Iris pigment epithelial cell (primary cell): ENCODE measurements around the gene GNA12.

ENCODE experiments used
- DNase-seq: peaks from one replicate; pipeline ENCODE4 v3.0.0-alpha.2; 2011; ENCODE audit warnings: low read depth

The GNA12 gene

GRCh38 chr7:2775785-2776184 lies 68.3 kb downstream of the GNA12 start:
- no peak for DNase-seq

DNA sequence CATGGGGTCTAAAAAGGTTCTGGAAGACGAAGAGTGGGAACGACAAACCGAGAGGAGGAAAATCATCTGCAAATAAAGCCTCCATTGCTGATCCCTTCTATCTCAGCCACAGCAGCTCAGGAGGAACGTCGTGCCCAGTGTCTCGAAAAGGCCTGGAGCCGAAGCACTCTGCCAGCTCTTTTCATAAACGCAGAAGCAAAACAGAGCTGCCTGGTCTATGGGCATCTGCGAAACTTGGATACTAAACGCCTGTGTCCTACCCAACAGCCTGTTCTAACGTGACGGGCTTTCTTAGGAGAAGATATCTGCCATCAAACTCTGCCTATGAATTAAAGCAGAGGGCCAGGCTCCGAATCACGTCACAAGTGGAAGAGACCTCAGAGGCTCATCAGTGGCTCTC lies 68.7 kb downstream of the GNA12 start:
- no peak for DNase-seq

- DNase-seq, result no peak
Observed at GRCh38 chr7:2774935-2775334, 69.2 kb downstream of the GNA12 start.

- no peak for DNase-seq
Observed at GRCh38 chr7:2774280-2774679, 69.8 kb downstream of the GNA12 start.

- DNase-seq, result no peak
Observed at GRCh38 chr7:2773608-2774007, 70.5 kb downstream of the GNA12 start.

DNA sequence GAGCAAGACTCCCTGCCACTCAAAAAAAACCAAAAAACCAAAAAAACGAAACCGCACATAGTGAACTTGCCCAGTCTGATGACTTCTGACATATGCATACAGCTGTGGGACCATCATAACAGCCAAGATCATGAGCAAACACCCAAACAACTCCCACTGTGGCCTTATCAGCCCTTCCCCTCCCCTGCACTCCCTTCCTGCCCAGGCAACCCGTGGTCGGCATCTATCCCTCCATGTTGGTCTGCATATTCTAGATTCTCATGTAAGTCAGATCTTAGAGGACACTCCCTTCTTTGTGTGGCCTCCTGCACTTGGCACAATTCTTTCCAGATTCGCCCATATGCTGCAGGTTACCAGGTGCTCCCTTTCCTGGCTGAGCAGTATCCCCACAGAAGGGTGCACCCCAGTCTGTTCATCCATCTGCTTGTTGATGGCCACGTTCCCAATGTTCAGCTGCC lies 72.8 kb downstream of the GNA12 start:
- DNase-seq, result no peak

DNA sequence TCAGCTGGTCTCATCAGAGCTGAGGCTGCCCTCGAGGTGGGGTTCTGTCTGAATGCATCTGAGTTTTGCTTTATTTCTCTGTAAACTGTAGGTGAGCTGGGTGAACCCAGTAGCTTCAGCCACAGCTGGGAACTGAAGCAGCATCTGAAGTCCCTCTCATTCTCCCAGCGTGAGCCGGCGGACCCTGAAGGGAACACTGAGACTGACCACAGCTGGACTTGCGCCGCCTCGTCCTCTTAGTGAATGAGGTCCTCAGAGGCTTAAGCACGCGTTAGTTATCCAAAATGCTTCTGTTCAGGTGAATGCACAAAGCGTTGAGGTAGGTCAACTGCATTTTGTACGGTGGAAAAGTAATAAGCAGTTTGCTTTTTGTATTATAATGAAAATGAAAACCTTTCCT lies 79.5 kb downstream of the GNA12 start:
- DNase-seq, result no peak

GRCh38 chr7:2763597-2763996 lies 80.5 kb downstream of the GNA12 start:
- DNase-seq, result no peak

GRCh38 chr7:2761801-2762497 lies 82.2 kb downstream of the GNA12 start:
- DNase-seq, result no peak

GRCh38 chr7:2761131-2761624 lies 82.9 kb downstream of the GNA12 start:
- no peak for DNase-seq

GRCh38 chr7:2760098-2760889 lies 83.8 kb downstream of the GNA12 start:
- peak; percentile 24 for DNase-seq

GRCh38 chr7:2759736-2760097 lies 84.4 kb downstream of the GNA12 start:
- no peak for DNase-seq

DNA sequence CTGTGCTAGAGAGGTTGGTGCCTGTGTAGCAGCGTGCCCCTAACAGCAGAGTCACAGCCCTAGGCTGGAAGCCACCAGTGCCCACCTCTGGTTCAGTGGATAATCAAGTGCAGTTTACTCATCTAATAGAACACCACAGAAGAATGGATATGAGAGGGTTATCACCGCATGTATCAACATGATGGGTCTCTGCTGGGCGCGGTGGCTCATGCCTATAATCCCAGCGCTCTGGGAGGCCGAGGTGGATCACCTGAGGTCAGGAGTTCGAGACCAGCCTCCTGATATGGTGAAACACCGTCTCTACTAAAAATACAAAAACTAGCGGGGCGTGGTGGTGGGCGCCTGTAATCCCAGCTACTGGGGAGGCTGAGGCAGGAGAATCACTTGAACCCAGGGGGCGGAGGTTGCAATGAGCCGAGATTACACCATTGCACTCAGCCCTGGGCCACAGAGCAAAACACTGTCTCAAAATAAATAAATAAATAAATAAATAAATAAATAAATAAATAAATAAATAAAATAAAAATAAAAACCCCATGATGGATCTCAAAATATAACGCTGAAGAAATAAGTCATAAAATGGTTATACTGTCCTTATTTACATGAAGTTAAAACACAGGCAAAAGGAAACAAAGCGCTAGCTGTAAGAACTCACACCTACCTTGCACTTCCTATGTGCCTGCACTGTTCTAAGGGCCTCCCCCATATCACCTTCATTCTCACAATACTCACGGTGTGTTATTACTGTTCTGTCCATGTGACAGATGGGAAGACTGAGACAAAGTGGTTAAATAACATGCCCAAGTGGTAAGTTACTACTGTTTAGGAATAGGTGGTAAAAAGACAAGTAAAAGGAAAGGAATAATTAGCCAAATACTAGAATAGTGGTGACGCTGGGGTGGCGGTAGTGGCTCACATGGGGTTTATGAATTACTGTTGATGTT lies 85.2 kb downstream of the GNA12 start:
- no peak for DNase-seq

DNA sequence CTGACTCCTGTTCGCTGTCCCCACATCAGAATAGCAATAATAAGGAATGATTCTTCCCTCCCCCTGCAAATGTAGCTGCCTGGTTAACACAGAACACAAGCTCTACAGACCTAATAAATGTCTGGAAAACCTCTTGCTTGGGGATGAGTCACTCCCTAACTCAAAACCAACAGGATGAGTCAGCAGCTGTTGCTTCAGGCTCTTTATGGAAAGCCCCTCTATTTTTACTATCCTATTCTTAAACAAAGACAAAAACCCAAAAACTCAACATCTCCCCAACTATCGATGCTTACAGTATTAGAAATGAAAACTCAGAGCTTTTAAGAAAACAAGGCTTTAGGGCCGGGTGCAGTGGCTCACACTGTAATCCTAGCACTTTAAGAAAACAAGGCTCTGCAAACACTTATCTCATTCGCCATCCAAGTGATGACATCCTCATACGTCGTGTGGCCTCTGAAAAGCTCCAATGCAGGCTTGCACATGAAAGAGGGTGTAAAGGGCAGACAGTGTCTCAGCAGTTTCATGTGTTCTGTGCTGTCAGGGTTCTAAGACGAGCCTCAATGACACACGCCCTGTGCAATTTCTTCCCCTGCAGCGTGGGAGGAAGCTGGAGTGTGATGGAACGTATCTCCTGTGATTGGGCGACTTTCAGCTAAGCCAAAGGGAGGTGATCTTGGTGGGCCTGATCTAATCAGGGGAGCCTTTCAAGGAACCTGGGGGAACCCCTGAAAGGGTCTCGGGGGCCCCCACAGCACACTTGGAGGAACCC lies 86.0 kb downstream of the GNA12 start:
- peak; percentile 99 for DNase-seq

DNA sequence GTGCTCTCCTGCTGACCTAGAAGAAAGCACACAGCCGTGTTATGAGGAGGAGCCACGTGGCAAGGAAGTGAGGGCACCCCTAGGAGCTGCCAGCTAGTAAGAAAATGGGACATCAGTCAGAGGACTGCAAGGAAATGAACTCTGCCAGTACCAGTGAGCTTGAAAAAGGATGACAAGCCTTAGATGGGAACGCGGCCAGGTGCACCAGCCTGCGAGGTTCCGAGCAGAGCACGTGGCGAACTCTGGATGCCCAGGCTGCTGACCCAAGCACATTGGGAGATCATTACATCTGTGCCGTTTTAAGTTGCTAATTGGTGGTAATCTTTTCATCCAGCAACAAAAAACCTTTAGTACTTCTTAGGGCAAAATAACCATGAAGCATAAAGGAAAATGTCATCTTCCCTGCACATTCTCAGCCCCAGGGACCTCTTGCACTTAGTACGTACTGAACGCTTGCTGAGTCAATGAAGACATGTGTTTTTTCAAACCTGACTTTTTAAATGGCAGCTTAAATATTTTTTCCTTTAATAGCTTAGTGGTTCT lies 86.7 kb downstream of the GNA12 start:
- DNase-seq, result no peak

DNA sequence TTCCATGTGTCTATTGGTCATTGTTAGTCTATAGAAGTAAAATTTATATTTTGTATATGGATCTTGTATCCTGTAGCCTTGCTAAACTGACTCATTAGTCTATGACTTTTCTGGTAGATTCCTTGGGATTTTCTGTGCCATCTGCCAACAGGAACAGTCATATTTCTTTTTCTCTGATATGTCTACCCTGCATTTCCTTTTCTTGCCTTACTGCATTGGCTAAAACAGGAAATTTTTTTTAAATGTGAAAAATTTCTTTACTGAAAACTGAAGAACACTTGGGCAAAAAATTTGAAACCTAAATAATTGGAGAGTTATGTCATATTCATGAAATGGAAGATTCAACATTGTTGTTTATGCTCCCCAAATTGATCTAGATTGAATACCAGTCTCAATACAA lies 88.6 kb downstream of the GNA12 start:
- DNase-seq, result no peak

DNA sequence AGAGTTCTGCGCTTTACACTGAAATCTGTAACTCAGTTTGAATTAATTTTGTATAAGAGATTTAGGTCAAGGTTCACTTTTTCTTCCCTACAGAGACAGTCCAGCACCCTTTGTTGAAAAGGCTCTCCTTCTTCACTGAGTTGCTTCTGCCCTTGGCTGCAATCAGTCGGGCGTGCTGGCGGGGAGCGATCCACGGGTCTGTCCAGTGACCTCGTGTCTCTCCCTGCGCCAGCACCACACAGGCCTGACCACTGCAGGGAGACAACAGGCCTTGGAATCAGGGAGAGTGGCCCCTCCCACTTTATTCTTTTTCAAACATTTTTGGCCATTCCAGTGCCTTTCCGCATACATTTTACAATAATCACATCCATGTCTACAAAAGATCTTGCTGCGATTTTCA lies 89.2 kb downstream of the GNA12 start:
- DNase-seq, result no peak

- DNase-seq, result no peak
Observed at GRCh38 chr7:2754086-2754485, 90.0 kb downstream of the GNA12 start.

DNA sequence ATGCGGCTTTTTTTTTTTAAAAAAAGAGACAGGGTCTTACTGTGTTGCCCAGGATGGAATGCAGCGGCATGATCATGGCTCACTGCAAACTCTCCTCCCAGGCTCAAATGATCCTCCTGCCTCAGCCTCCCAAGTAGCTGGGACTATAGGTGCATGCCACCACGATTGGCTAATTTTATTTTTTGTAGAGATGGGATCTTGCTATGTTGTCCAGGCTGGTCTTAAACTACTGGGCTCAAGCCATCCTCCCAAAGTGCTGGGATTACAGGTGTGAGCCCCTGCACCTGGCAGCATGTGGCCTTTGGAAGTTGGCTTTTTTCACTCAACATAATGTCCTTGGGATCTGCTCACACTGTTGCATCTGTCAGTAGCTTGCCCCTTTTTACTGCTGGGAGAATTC lies 91.0 kb downstream of the GNA12 start:
- no peak for DNase-seq

GRCh38 chr7:2751086-2751485 lies 93.0 kb downstream of the GNA12 start:
- no peak for DNase-seq

DNA sequence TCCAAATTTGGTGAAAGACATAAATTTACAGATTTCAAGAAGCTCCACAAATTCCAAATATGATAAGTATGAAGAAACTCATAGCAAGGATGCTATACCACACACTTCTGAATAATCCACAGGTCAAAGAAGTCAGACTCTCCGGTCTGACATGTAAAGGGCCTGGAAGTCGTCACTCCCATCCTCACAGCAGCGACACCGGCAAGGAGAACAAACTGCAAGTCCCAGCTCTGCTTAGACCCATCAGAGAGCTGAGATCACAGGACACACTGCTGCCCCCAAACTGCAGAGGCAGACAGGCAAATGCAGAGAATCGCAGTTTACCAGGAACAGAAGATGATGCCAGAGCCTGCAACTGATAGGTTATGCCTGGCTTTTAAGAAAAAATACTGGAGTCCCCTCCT lies 94.1 kb downstream of the GNA12 start:
- no peak for DNase-seq
